HG03378 (cell line): ENCODE results near the gene GLRA1.

ENCODE experiments used
- ATAC-seq: cut with Tn5 transposase; IDR thresholded peaks from one replicate; pipeline ENCODE4 v1.9.1; 2021; ENCODE audit warnings: mild to moderate bottlenecking, moderate library complexity; ENCODE audit not compliant: unreplicated experiment

Gene GLRA1

GRCh38 chr5:151924564-151925301 is at the start of gene GLRA1:
Gene GLRA1 (minus strand): TSS chr5:151924851. CDS start chr5:151924549, 302 bp downstream.
- ATAC-seq, result no peak

DNA sequence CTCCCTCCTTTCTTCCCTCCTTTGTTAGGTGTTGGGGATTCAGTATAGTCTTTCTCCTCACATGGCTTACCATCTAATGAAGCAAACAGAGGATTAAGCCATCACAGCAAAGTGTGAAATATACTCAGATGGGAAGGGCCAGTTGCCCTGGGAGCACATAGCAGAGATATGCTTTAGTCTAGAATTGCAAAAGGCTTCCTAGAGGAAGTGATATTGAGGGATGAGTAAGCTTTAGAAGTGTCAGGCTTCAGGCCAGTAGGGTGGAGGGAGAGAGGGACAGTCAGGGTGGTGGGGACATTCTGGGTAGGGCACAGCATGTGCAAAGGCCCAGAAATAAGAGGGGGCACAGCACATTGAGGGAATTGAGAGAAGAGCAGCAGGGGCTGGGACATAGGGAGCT is 46.2 kb upstream of the GLRA1 start:
- no peak for ATAC-seq

DNA sequence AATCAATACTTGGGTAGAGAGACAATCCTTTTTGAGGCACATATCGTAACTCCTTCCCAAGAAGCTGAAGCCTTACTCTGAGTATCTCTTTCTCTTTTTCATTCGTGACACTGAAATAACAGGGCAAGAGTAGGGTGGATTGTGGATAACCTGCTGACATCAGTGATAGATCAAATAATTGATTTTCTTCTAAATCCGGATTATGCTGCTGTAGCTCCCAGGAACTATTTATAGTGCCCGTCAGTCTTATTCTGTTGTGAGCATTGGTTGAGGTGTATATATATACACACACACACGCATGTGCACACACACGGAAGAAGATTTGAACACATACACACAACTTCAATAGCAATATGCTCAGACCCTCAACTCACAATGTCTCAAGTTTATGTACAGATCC is 43.2 kb upstream of the GLRA1 start:
- ATAC-seq, result no peak

DNA sequence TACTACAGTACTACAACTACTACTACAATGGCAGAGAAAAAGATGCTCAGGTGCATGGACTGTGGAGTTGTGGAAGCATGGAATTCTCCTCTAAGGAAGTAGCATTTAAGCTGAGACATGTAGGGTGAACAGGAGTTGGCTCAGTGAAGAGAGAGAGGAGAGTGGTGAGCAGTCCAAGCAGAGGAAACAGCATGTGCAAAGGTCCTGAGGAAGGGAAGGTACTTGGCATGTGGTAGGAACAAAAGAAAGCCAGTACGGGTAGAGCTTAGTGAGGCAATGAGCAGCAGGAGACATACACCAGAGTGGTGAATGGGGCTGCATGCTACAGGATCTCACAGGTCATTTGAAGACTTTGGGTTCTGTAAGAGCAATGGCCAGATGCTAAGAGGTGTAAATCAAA is 41.4 kb upstream of the GLRA1 start:
- no peak for ATAC-seq

DNA sequence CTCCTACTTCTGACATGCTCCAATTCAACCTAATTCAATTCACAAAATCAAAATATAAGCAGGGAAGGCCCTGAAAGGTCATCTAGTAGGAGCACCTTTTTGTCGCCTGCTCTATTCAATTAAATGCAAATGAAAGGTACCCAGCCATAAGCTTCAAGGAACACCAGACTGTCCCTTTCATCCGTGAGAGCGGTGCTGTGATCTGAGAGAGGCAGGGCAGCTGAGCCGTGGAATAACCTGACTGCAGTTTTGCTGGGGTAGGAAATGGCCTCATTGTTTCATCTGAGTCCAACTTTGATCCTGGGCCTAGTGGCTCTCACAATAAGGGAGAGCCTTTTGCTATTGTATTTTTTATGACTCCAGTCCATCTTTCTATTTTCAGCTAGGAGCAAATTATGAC is 39.8 kb upstream of the GLRA1 start:
- ATAC-seq, result no peak

DNA sequence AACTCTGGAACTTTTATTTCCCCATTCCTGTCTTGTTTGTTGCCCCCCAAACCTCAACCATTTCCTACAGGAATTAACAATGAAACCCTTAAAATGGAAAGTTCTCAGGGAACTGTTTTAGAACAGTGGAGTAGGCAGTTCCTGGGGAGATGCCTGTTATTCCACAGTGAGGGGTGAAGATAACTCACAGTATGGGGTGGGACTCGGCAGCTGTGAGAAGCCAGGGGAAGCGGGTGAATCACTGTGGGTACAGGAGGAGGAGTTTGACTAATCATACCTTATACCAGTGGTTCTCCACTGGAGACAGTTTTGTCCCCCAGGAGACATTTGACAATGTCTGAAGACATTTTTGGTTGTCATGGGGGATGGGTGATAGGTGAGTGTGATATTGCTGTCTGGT is 36.9 kb upstream of the GLRA1 start:
- no peak for ATAC-seq

DNA sequence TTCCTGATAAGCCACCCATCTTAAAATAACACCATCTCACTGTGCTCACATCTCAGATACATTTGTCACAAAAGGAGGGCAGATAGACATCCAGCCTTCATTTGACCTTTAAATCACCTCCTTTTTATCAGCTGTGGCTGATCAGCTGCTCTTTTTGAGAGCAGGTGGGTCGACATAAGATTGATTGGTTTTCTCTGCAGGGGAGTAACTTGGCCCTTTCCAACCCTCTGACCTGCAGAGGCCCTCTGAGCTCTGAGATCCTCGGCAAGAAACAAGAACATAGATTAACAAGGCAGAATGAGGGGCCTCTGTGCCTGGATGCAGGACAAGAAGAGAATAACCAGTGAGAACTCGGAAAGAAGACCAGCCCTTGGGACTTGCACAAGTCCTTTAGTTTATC is 33.5 kb upstream of the GLRA1 start:
- no peak for ATAC-seq

DNA sequence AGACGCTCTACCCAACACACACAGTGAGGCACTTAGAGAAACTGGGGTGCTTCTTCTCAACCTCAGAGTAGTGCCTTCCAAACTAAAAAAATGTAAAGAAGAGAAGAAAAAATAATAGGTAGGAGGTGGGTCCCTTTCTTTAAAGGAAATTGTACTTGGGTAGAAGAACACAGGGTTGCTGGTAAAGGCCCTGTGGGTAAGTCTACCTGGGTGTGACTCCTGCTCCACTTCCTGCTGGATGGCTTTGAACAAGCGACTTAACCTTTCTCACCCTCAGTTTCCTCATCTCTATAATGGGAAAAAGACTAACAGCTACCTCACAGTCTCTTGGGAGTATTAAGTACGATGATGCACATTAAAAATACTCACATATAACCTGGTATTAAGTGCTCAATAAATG is 32.1 kb upstream of the GLRA1 start:
- ATAC-seq, result no peak

GRCh38 chr5:151954255-151954654 is 29.6 kb upstream of the GLRA1 start:
- ATAC-seq, result no peak

GRCh38 chr5:151953833-151954232 is 29.2 kb upstream of the GLRA1 start:
- no peak for ATAC-seq

DNA sequence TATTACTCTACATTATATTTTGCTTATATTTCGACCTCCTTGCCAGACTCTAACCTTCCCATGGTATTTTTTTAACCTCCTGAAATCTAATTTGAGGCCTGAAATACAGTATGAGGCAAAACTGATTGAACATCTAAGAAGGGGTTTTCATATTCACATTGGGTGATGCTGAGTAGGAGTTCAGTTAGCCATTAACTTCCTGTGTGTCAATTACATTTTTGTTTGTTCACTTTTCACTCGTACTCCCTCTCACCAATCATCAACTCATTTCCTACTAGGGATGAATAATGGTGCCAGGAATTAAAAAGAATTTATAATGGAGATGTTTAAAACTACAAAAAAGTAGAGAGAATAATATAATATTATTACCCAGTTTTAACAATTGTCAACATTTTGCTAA is 27.6 kb upstream of the GLRA1 start:
- ATAC-seq, result peak; percentile 62

DNA sequence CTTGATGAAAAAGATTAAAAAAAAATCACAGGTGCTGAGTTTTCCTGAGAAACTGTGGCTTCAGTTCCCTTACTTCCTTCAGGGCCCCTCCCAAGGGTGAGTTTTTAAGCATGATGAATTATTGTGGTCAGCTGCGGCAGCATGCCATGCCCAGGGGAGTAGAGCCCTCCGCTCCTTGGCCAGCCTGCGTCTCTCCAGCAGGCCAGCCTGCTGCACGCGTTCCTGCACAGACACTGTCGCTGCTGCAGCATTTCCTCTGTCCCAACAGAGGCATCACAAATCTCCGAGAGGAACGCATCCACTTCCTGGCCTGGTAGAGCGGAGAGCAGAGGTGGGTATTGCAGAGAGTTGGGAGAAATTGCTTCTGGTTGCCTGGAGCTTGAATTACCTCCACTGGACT is 26.1 kb upstream of the GLRA1 start:
- ATAC-seq, result no peak

DNA sequence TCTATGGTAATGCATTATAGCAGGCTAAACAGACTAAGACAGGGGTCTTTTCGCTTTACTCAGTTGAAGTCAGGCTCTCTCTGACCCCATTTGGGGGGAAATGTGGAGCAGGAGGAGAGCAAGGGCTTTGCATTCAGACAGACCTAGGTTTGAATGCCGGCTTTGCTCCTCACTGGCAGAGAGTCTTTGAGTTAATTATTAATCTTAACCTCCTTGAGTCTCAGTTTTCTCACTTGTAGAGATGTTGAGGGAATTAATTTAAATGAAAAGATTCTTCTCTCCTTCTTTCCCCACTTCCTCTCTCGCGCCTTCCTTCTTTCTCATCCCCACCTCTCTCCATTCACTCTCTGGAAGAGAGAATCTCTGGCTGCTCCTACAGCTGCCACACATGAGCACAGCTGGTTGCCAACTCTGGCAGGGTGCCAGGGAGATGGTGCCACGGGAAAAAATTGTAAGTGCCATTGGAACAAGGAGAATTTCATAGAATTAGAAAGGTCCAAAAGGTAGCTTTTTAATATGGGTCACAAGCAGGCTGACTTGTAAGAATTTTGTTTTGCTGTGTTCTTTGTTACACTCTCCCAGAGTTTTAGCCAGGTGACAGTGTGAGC is 25.2 kb upstream of the GLRA1 start:
- no peak for ATAC-seq

GRCh38 chr5:151949113-151949512 is 24.5 kb upstream of the GLRA1 start:
- no peak for ATAC-seq

- ATAC-seq, result no peak
Observed at GRCh38 chr5:151947931-151948608, 23.4 kb upstream of the GLRA1 start.

DNA sequence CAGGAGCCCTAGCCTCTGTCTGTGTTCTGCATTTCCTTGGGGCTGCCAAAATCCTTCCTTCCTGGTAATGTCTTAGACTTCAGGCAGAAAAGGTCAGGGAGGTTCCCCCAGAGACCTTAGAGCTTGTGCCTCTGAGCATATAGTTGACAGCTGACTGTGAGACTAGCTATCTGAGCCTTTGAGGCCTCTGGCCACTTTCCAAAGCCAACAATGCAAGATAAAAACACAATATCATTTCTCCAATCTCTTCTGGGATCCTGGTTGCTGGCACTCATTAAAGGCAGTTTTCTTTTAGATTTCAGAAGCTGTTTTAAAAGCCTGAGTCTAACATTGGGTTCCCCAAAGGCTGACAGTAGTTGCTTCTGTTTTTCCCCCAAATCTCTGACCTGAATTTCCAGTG is 13.2 kb upstream of the GLRA1 start:
- no peak for ATAC-seq

DNA sequence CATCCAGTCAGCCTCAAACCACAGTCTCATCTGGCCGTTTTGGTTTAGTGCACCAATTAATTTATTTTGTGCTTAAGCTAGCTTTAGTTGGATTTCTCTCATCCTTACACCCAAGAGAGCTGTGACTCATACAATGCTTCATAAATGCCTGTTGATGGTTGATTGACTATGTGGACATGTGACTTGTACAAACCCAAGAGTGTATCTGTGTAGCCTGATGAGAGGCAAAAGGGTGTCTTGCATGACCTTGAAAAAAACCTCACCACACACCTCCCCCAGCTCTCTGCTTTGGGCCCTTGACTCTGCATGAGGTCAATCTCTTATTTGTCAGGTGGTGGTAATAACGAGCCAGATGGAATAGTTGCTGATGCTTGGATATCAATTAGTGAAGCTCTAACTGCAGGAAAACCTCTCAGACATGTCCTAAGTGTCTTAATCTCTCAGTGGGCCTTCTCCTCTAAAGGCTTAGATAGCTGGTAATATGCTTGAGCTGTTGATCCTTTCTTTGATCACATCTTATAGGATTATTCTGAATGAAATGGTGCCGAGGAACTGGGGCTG is 10.6 kb upstream of the GLRA1 start:
- ATAC-seq, result no peak

GRCh38 chr5:151931260-151931659 is 6.6 kb upstream of the GLRA1 start:
- ATAC-seq, result no peak

GRCh38 chr5:151926188-151926587 is 1.5 kb upstream of the GLRA1 start:
- no peak for ATAC-seq

DNA sequence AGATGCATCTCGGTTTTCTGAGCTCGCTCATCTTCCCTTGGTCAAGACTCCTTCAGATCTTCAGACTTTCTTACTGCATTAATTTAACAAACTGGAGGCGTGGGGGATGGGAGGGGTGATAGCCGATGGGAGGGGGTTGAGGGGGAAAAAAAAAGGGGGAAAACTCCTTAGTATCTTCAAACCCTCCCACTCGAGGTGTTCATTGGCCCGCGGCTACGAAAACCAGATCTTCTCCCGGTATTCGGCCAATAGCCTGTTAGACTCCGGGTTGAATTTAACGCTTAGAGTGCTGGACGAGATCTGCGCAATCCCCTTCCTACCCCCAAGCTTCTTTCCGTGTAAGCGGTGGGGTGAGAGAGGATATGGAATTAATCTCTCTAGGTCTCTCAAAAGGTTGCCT is 689 bp upstream of the GLRA1 start:
- no peak for ATAC-seq

DNA sequence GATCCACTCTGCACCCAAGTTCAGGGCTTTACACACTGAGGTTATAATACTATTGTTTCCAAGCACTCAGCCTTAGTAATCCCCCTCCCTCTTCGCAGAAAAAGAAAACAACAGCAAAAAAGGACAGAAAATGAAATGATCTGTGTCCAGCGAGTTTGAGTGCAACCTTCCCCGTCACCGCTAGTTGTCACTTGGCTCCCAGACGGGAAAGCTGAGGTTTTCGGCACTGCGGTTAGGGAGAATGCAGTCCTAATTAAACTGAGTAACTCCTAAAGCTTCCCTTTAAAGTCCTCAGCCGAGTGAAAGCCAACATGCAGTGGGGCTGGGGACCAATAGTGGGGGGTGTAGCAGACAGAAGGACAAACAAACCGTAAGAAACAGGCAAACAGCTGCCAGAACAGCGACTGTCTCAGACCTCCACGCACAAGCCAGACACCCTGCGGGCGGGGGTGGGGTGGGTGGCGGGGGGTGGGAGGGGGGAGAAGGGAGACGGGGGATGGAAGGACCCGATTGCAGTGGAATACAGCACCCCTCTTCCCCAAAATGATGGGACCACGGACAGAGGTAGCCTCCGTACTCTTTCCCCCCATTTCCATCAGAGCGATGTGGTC is 680 bp downstream of the GLRA1 start:
- no peak for ATAC-seq

GRCh38 chr5:151921916-151922315 is 2.7 kb downstream of the GLRA1 start:
- no peak for ATAC-seq
